Upper lobe of left lung (tissue), 6 donors: ENCODE data around the gene TEDDM1. TPM values are rescaled to one million over a fixed set of nuclear protein-coding genes. Genes with fewer than 3 reads are reported as not detected.
A peak's percentile ranks its signal among the peaks of the same experiment; 100 is the strongest.

Experiments used
- ATAC-seq, 2 donors: fragments of 200-7000 bp; cut with Tn5 transposase; one replicate each; pipeline ENCODE4 v1.9.1; 2022; ENCODE audit warnings: mild to moderate bottlenecking in 2 of 2, moderate library complexity in 2 of 2; ENCODE audit not compliant: low FRiP score in 2 of 2
- DNase-seq, 2 donors: peaks; one replicate each; pipeline ENCODE4 v3.0.0-alpha.2; 2019 to 2020
- H3K27ac ChIP-seq, 4 donors: fragments of 200-600 bp; sonication (generic); one replicate each; pipeline ENCODE4 v1.5.1; 2016 to 2019
- H3K27me3 ChIP-seq, 4 donors: fragments of 200-600 bp; sonication (generic); one replicate each; pipeline ENCODE4 v1.5.1; 2017 to 2019
- H3K36me3 ChIP-seq, 4 donors: fragments of 200-600 bp; sonication (generic); one replicate each; pipeline ENCODE4 v1.5.1; 2016 to 2019
- H3K4me1 ChIP-seq, 4 donors: fragments of 200-600 bp; sonication (generic); one replicate each; pipeline ENCODE4 v1.5.1; 2018 to 2019
- H3K4me3 ChIP-seq, 4 donors: fragments of 200-600 bp; sonication (generic); one replicate each; pipeline ENCODE4 v1.5.1; 2017 to 2019; ENCODE audit warnings: mild to moderate bottlenecking in 2 of 4, moderate library complexity in 1 of 4
- H3K9me3 ChIP-seq, 4 donors: fragments of 200-600 bp; sonication (generic); one replicate each; pipeline ENCODE4 v1.5.1; 2018 to 2019
- EP300 ChIP-seq, 4 donors: sonication (generic); formaldehyde crosslinking; IDR thresholded peaks; one replicate each; pipeline ENCODE4 v1.5.1; 2017; ENCODE audit warnings: antibody characterized with exemption in 4 of 4, control low read depth in 2 of 4
- POLR2A ChIP-seq, 4 donors: fragments of 450-650 bp; IDR thresholded peaks; one replicate each; pipeline ENCODE4 v1.5.1; 2016 to 2017; ENCODE audit warnings: antibody characterized with exemption in 4 of 4, mild to moderate bottlenecking in 2 of 4
- POLR2AphosphoS5 ChIP-seq, 2 donors: sonication (generic); formaldehyde crosslinking; IDR thresholded peaks; one replicate each; pipeline ENCODE4 v1.5.1; 2017; ENCODE audit warnings: antibody characterized with exemption in 2 of 2
- WGBS, 2 donors: methylation state at CpG; one replicate each; pipeline ENCODE4 v1.1.5; 2017 to 2018; 5-methylcytosine and 5-hydroxymethylcytosine counted together
- total RNA-seq, 6 donors: library from RNA; depleted of rRNA in 4 of 6; stranded (reverse); fragments of >200 nt in 4 of 6; gene quantifications; one replicate each; pipeline versions ENCODE4 v1.1.0 to v1.2.1, GENCODE V29; 2016 to 2021
- TF ChIP-seq, protein P1 (sequence below), 6 experiments: fragments of 450-650 bp in 4 of 6; fragments of 200-600 bp in 2 of 6; sonication (generic) in 2 of 6; IDR thresholded peaks; one replicate each; pipeline ENCODE4 v1.5.1; 2016 to 2019; ENCODE audit warnings: antibody characterized with exemption in 6 of 6
- donor health status: DM: no; HTN: no; CAD: no; lungs with moderate emphysema.
- donor health status: DM: no; HTN: yes; CAD: no; lungs with severe emphysema.

Gene TEDDM1
- total RNA-seq, 6 donors from 2014 or later, result not detected

GRCh38 chr1:182386980-182387379 lies 13.5 kb downstream of the TEDDM1 start:
- Histone ChIP-seq H3K27me3 (no peaks in the 10 kb centered on the region), H3K4me1 (peaks cover 14 to 40% (median 29%) of the 10 kb centered on the region in 4 donors), H3K4me3 (peak overlapping the region in 2 of 4 donors; percentile 76 to 89), H3K27ac (peak overlapping the region in 3 of 4 donors; percentile 11 to 100 (median 11)), H3K9me3 (no peaks in the 10 kb centered on the region), H3K36me3 (peaks cover 53 to 72% (median 63%) of the 10 kb centered on the region in 4 donors)
- ATAC-seq, result no peak
- DNase-seq, result no peak
- WGBS, 2 donors, result 88 to 94% methylated on average over 5 of the region's 5 CpGs
- TF ChIP-seq, protein P1, sequence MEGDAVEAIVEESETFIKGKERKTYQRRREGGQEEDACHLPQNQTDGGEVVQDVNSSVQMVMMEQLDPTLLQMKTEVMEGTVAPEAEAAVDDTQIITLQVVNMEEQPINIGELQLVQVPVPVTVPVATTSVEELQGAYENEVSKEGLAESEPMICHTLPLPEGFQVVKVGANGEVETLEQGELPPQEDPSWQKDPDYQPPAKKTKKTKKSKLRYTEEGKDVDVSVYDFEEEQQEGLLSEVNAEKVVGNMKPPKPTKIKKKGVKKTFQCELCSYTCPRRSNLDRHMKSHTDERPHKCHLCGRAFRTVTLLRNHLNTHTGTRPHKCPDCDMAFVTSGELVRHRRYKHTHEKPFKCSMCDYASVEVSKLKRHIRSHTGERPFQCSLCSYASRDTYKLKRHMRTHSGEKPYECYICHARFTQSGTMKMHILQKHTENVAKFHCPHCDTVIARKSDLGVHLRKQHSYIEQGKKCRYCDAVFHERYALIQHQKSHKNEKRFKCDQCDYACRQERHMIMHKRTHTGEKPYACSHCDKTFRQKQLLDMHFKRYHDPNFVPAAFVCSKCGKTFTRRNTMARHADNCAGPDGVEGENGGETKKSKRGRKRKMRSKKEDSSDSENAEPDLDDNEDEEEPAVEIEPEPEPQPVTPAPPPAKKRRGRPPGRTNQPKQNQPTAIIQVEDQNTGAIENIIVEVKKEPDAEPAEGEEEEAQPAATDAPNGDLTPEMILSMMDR (IDR thresholded peaks at IDR 0.05), result no peak
- TF ChIP-seq POLR2A (IDR thresholded peaks at IDR 0.05) (peak in 1 of 4 donors; percentile 12), POLR2AphosphoS5 (IDR thresholded peaks at IDR 0.05) (peak in 1 of 2 donors; percentile 18), EP300 (IDR thresholded peaks at IDR 0.05) (no peak)

DNA sequence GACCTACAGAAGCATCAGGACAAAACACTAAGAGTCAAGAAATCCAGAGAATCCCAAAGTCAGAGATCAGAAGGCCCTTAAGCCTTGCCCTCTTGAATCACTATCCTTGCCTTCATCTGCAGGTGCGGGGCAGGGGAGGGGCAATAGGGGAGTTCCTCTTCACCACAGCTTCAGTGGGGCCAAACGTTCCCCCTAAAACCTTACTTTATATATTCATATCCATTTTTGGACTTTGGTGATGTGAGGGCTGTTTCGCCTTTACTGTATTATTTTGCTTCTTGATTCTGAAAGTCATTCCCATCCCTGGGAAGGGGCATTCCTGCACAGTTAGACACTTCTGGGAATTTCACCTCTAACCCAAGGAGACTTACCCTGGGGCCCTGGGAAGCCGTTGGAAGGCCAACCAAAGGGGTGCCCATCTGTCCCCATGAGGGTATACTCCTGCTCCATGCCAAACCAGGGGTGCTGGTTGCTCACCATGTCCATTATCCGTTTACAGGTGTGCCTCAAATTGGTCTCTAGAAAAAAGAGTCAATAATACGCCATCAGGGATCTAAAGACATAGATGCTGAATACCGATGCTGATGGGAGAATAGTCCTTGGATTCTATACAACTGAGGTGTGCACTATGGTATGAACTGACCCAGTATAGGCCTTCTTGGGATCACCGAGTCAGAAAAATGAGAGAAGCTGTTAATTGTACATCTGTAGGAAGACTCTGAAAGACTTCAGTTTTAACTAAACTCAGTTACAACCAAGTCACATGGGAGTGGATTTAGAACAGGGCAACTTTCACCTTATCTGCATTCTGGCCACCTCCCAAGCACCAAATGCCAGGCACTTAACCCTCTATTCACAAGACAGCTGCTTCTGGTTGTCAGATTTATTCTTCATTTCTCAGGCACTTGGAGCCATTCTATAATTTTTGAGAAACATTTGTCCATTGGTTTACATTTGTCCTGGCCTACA lies 14.3 kb downstream of the TEDDM1 start:
- TF ChIP-seq EP300 (IDR thresholded peaks at IDR 0.05) (no peak), POLR2A (IDR thresholded peaks at IDR 0.05) (peak in 1 of 4 donors; percentile 34), POLR2AphosphoS5 (IDR thresholded peaks at IDR 0.05) (peak in 1 of 2 donors; percentile 3)
- Histone ChIP-seq H3K36me3 (peaks cover 53 to 74% (median 64%) of the 10 kb centered on the region in 4 donors), H3K27me3 (no peaks in the 10 kb centered on the region), H3K27ac (peak overlapping the region in 3 of 4 donors; percentile 11 to 100 (median 11)), H3K9me3 (no peaks in the 10 kb centered on the region), H3K4me3 (peak overlapping the region in 2 of 4 donors; percentile 21 to 89), H3K4me1 (peaks cover 14 to 40% (median 29%) of the 10 kb centered on the region in 4 donors)
- DNase-seq (no peak), ATAC-seq (no peak)
- WGBS, 2 donors, result 95 to 98% methylated on average over 8 of the region's 8 CpGs

GRCh38 chr1:182384387-182384960 lies 16.0 kb downstream of the TEDDM1 start:
- ATAC-seq, result no peak
- Histone ChIP-seq H3K27ac (no peak overlapping the region), H3K36me3 (peaks cover 53 to 69% (median 64%) of the 10 kb centered on the region in 4 donors), H3K4me3 (no peak overlapping the region), H3K9me3 (no peaks in the 10 kb centered on the region), H3K4me1 (peaks cover 14 to 40% (median 31%) of the 10 kb centered on the region in 4 donors), H3K27me3 (no peaks in the 10 kb centered on the region)
- TF ChIP-seq POLR2A (IDR thresholded peaks at IDR 0.05) (peak in 1 of 4 donors; percentile 19), EP300 (IDR thresholded peaks at IDR 0.05) (no peak), POLR2AphosphoS5 (IDR thresholded peaks at IDR 0.05) (peak in 1 of 2 donors; percentile 16)
- DNase-seq, result no peak
- 91 to 92% methylated on average over 19 of the region's 19 CpGs for WGBS, 2 donors

GRCh38 chr1:182383934-182384333 lies 16.5 kb downstream of the TEDDM1 start:
- ATAC-seq (no peak), DNase-seq (no peak)
- Histone ChIP-seq H3K4me3 (no peak overlapping the region), H3K9me3 (no peaks in the 10 kb centered on the region), H3K27ac (no peak overlapping the region), H3K4me1 (peaks cover 14 to 38% (median 30%) of the 10 kb centered on the region in 4 donors), H3K27me3 (no peaks in the 10 kb centered on the region), H3K36me3 (peaks cover 53 to 69% (median 64%) of the 10 kb centered on the region in 4 donors)
- TF ChIP-seq POLR2AphosphoS5 (IDR thresholded peaks at IDR 0.05) (no peak), POLR2A (IDR thresholded peaks at IDR 0.05) (no peak), EP300 (IDR thresholded peaks at IDR 0.05) (no peak)
- TF ChIP-seq, protein P1 (IDR thresholded peaks at IDR 0.05), result no peak
- WGBS, 2 donors, result 85 to 87% methylated on average over 7 of the region's 7 CpGs

GRCh38 chr1:182383037-182383661 lies 17.3 kb downstream of the TEDDM1 start:
- peaks cover 50 to 64% (median 59%) of the 10 kb centered on the region in 4 donors for H3K36me3 ChIP-seq
- TF ChIP-seq POLR2A (IDR thresholded peaks at IDR 0.05), result peak in 1 of 4 donors; percentile 42
- TF ChIP-seq POLR2AphosphoS5 (IDR thresholded peaks at IDR 0.05), result peak; percentile 24 to 72
- TF ChIP-seq EP300 (IDR thresholded peaks at IDR 0.05), result no peak
- H3K9me3 ChIP-seq, result no peaks in the 10 kb centered on the region
- H3K27ac ChIP-seq, result no peak overlapping the region
- H3K4me1 ChIP-seq, result peaks cover 8 to 31% (median 24%) of the 10 kb centered on the region in 4 donors
- no peak for DNase-seq
- WGBS, 2 donors, result 78 to 80% methylated on average over 4 of the region's 4 CpGs
- ATAC-seq, result no peak
- no peaks in the 10 kb centered on the region for H3K27me3 ChIP-seq
- H3K4me3 ChIP-seq, result no peak overlapping the region
